GM21515 (cell line): ENCODE data around the gene ESPNL.

ENCODE experiments used
- ATAC-seq: cut with Tn5 transposase; IDR thresholded peaks from one replicate; pipeline ENCODE4 v1.9.1; 2021; ENCODE audit not compliant: unreplicated experiment

The ESPNL gene

GRCh38 chr2:238075397-238075796, 24.7 kb upstream of the ESPNL start:
- ATAC-seq, result no peak

DNA sequence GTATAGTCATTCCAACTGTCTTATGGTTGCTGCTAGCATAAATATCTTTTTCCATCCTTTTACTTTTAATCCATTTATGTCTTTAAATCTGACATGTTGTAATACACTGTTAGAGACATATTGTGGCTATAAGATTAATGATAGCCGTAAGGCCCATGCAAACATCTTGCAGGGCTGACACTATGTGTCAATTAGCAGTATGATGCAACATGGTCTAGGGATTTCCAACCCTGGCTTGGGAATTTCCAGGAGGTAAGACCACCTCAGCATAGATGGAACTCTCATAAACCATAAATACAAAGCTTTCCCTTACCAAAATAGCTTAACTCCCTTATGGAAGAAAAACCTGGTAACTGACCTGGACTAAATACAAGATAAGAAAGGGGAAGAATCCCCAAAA, 22.8 kb upstream of the ESPNL start:
- ATAC-seq, result no peak

DNA sequence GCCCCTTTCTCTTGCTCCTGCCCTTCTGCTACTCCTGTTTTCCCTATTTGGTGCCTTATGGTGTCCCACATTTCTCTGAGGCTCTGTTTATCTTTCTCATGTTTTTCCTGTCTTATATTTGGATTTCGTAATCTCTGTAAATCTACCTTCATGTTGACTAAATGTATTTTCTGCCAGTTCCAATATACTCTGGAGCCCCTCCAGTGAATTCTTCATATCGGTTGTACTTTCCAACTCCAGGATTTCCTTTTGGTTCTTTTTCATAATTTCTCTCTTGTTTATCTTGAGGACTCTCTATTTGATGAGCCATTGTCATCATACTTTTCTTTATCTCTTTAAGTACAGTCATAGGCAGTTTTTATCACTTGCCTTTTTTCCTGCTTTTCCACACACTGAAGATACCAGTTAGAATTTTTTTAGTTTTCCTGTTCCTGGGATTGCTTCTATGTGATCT, 20.2 kb upstream of the ESPNL start:
- ATAC-seq, result no peak

GRCh38 chr2:238080518-238080917, 19.6 kb upstream of the ESPNL start:
- ATAC-seq, result no peak

DNA sequence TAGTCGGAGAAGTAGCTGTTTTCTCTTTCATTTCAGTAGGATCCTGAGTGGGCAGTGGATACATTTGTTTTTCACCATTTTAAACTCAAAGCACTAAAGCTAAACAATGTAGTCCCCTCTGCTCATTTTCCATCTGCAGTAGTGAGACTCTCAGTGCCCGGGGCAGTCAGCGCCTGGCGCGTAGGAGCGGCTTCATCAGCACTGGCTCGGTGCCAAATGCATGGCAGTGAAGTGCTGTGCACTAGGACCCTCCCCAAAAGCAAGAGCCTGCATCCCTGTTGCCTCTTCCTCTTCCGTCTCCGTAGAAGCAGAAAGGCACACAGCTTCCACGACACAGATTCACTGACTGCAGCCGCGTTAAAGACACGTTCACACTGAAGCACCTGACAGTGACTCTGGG, 19.0 kb upstream of the ESPNL start:
- no peak for ATAC-seq

GRCh38 chr2:238081561-238081960, 18.6 kb upstream of the ESPNL start:
- ATAC-seq, result no peak

GRCh38 chr2:238082151-238082550, 18.0 kb upstream of the ESPNL start:
- no peak for ATAC-seq

- ATAC-seq, result no peak
Measured at GRCh38 chr2:238082827-238083226, 17.3 kb upstream of the ESPNL start.

DNA sequence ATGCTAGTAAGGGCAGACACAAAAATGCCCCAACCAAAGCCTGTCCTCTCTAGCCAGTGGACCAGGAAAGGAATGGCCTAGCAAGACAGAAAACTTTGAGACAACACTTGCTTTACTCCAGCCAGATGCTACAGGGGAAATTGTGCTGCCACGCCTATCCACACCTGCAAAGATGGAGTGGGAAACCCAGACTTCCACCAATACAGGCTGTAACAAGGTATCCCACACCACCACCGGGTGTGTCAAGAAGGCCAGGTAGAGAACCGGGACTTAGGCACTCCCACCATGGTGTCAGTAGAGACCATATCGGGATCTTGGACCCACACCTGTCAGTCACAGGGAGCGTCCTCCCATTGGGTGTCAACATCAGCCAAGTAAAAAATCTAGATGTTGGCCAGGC, 16.2 kb upstream of the ESPNL start:
- ATAC-seq, result no peak

GRCh38 chr2:238084761-238085160, 15.4 kb upstream of the ESPNL start:
- no peak for ATAC-seq

- ATAC-seq, result no peak
Measured at GRCh38 chr2:238085899-238086298, 14.2 kb upstream of the ESPNL start.

DNA sequence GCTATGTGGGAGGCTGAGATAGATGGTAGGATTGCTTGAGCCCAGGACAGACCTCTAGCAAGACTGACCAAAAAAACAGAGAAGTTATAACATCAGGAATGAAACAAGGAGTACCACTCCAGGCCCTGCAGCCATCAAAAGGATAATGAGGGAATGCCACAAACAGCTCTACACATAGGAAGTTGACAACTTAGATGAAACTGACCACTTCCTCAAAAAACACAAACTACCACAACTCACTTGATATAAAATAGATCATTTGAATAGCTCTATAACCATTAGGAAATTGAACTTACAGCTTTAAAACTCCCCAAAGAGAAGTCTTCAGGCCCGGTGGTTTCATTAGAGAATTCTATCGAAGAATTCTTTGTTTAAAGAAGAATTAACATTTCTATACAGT, 12.9 kb upstream of the ESPNL start:
- ATAC-seq, result no peak

DNA sequence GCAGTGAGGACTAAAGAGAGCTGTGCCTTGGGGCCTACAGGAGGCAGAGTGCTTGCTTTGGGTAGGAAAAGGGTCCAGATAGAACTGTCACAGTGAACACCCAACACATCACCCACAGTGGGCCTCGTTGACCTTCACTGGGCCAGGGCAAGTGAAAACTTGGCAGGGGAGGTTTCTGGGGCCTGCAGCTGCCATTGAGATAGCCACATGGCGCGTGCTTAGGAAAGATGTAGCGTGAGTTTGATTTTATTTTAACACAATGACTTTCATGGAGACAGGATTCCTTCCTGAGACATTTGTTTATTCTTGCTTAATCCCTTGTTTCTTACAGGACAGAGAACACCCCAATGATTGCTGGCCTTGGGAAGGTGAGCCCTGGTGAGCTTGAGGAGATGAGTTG, 9.3 kb upstream of the ESPNL start:
- ATAC-seq, result no peak

DNA sequence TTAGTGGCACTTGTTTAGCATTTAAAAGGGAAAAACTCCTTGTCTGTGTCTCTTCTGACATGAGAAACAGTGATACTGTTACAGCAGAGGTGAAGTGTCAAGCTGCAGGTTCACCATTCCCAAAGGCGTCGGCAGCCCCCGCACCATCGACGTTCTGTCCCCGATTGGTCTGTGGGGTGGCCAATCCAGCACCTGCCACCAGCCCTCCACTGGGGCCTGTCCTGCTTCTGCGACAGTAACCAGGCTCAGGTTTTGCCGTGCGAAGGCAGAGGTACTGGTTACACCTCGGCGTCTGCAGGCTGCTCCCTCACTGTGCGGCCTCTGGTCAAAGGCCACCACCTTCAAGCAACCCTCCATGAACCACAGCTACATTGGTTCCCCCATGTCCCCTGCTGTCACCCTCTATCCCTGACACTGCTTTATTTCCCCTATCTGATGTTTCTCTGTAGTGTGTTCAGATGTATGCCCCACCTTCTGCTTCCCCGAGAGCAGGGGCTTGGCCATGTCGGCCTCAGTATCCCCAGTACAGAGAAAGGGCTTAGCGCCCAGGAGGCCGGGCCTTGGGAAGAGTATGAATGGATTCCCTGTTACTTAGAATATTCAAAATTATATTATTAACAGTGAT, 8.6 kb upstream of the ESPNL start:
- ATAC-seq, result no peak

GRCh38 chr2:238092486-238093035, 7.6 kb upstream of the ESPNL start:
- no peak for ATAC-seq

DNA sequence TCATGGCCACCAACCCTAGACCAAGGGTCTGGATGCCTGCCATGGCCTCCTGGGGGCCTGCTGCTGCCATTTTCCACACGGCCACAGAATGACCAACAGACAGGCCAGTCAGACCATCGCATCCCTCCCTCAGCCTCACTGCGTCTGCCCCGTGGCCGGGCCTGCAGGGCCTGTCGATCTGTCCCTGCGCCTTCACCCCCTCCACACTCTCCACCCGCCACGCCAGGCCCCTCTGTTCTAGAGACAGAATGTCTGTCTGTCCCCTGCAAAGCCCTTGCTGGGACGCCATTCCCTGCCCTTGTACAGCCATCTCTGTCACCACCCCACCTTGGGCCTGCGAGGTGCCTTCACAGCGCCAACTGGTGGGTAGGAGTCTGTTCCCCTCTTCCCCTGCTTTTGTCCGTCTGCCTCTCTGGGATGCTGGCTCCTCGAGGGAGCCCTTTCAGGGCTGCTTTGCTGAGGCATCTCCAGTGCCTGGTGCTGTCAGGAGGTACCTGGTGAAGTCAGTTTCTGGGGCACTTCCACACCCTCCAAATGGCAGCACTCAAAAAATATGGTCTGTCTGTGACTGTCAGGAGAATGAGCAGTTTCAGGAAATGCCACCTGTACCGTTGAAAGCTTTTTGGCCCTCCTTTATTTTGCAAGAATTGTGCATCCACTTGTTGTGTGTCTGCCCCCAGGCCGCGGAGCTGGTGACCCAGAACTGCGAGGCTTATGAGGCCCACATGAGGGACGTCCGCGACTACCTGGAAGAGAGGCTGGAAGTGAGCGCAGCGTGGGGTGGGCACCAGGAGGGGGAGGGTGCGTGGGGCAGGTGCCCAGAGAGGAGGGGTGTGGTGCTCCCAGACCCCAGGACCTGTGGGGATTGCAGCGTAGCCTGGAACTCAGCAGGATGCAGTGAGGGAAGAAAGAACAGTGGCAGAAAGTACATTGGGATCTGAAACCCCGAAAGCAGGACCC, 6.7 kb upstream of the ESPNL start:
- ATAC-seq, result no peak

DNA sequence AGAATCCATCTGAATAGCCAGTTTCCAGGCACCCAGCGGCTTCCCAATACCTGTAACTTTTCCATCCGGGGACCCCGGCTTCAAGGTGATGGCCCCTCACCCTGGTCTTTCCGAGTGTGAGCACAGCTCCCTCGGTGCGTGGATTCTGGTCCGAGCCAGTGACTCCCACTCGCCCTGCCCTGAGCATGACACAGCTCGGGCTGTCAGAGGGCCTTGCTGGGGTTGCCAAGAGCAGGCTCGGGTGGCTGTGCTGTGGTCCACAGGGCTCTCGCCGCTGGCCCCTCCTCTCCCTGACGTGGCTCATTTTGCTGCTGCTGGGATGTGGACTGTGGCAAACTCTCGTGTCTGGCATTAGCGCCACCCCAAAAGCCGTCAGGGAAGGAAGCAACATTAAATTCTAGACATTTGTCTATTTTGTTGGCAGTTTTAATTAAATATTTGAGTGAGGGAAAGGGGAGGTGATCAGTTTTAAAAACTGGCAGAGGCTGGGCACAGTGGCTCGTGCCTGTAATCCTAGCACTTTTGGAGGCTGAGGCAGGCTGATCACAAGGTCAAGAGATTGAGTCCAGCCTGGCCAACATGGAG, 5.6 kb upstream of the ESPNL start:
- no peak for ATAC-seq

DNA sequence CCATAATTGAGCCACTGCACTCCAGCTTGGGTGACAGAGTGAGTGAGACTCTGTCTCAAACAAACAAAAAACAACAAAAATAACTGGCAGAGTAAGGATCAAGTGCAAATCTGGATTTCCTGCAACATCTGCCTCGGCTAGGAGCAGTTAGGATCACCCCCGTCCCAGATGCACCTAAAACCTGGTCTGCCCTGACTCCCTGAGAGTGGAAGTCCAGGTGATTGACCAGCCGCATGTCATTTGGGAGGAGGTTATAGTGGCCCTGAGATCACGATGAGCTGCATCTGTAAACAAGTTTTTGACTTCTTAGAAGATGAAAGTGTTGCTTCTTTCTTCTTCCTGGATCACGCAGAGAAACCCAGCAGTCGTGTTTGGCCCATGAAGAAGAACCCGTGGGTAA, 5.0 kb upstream of the ESPNL start:
- ATAC-seq, result no peak

GRCh38 chr2:238096311-238097011, 3.7 kb upstream of the ESPNL start:
- ATAC-seq, result no peak

DNA sequence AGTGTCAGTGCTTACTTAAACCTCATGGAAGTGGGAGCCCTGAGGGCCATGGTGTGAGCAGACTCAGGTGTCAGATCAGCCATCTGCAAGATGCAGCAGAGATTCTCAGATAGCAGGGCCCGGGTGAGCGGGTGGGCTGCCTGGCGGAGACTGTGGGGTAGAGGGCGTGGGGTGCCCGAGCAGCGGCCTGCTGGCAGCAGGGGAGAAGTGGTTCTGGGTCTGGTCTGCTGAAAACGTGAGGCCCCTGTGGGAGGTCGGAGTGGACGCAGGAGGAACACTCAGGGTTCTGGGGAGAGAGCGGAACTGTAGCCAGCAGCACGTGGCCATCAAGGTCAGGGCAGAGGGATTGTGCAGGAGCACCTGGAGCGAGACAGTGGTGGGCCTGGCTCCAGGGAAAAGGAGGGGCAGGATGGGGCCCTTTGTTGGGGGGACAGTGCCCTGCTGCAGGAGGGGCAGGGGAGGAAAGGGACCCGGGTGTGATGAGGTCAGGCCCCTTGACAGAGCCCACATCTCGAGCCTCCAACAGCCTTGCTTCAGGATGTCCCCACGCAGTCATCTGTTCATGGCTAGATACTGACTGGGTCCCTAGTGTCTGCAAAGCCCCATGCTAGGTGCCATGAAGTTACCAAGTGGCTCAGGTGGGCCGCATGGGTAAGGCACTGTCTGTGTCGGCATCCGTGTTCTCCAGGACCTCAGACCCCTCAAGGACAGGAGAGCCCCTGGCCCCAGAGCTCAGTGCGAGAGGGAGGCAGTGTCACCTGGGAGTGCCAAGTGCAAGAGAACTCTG, 2.7 kb upstream of the ESPNL start:
- no peak for ATAC-seq
